Vagina (tissue), 2 donors: ENCODE results near the gene PBX1. TPM values are rescaled to one million over a fixed set of nuclear protein-coding genes. Genes with fewer than 3 reads are reported as not detected.
A peak's percentile ranks its signal among the peaks of the same experiment; 100 is the strongest.
"Not testable (repeated sequence)": the region's sequence is repeated elsewhere in the genome, so short reads cannot be mapped to it uniquely, and the experiment has no call there.

Experiments used
- DNase-seq, 2 donors: peaks; one replicate each; pipeline ENCODE4 v3.0.0-alpha.2; 2017; ENCODE audit errors: extremely low spot score in 2 of 2
- H3K27ac ChIP-seq: fragments of 200-600 bp; sonication (generic); one replicate; pipeline ENCODE4 v1.5.1; 2019
- H3K27me3 ChIP-seq: fragments of 200-600 bp; sonication (generic); one replicate; pipeline ENCODE4 v1.5.1; 2019
- H3K36me3 ChIP-seq, 2 donors: fragments of 200-600 bp; sonication (generic); one replicate each; pipeline ENCODE4 v1.5.1; 2017 to 2019
- H3K4me1 ChIP-seq: fragments of 200-600 bp; sonication (generic); one replicate; pipeline ENCODE4 v1.5.1; 2019
- H3K4me3 ChIP-seq, 2 donors: fragments of 200-600 bp; sonication (generic); 1 replicate in 1 of 2; 2 replicates in 1 of 2; pipeline ENCODE4 v1.5.1; 2016 to 2019
- H3K9me3 ChIP-seq: fragments of 200-600 bp; sonication (generic); one replicate; pipeline ENCODE4 v1.5.1; 2019
- CTCF ChIP-seq, 3 experiments: fragments of 450-650 bp in 2 of 3; fragments of 200-600 bp in 1 of 3; sonication (generic) in 1 of 3; IDR thresholded peaks; one replicate each; pipeline ENCODE4 v1.5.1; 2017 to 2019; ENCODE audit warnings: antibody characterized with exemption in 3 of 3, mild to moderate bottlenecking in 2 of 3, moderate library complexity in 2 of 3
- POLR2A ChIP-seq, 2 donors: fragments of 450-650 bp; IDR thresholded peaks; one replicate each; pipeline ENCODE4 v1.6.1; 2017; ENCODE audit warnings: antibody characterized with exemption in 2 of 2, mild to moderate bottlenecking in 2 of 2, moderate library complexity in 2 of 2
- POLR2AphosphoS5 ChIP-seq, 2 donors: sonication (generic); formaldehyde crosslinking; IDR thresholded peaks; one replicate each; pipeline ENCODE4 v1.9.0; 2017; ENCODE audit warnings: antibody characterized with exemption in 2 of 2, mild to moderate bottlenecking in 2 of 2, low read depth in 1 of 2; ENCODE audit not compliant: insufficient read depth in 1 of 2
- intact Hi-C: fragments of 100-400 bp; cut with DNase I; formaldehyde crosslinking; loops from one replicate; pipeline ENCODE4 v1.15.1; 2023
- total RNA-seq: library from RNA; depleted of rRNA; stranded (reverse); fragments of >200 nt; gene quantifications from one replicate; pipeline ENCODE4 v1.2.3, GENCODE V29; 2016

PBX1 gene
- total RNA-seq, 1 donor from 2014 or later: 69.0 TPM

- H3K4me1 ChIP-seq: peaks cover 100% of the 10 kb centered on the region
- no peak overlapping the region for H3K4me3 ChIP-seq
- no peaks in the 10 kb centered on the region for H3K36me3 ChIP-seq
- intact Hi-C loops: no loop called here
- H3K27ac ChIP-seq: peak overlapping the region; percentile 13
- DNase-seq: no peak
- H3K9me3 ChIP-seq: no peaks in the 10 kb centered on the region
- H3K27me3 ChIP-seq: no peaks in the 10 kb centered on the region
- TF ChIP-seq POLR2AphosphoS5 (IDR thresholded peaks at IDR 0.05; ENCODE audit: insufficient read depth in 1 of 2, low read depth in 1 of 2): peak in 1 of 2 donors; percentile 33
- TF ChIP-seq CTCF (IDR thresholded peaks at IDR 0.05): no peak
Measured at GRCh38 chr1:164647211-164647610, 88.2 kb downstream of the PBX1 start.

DNA sequence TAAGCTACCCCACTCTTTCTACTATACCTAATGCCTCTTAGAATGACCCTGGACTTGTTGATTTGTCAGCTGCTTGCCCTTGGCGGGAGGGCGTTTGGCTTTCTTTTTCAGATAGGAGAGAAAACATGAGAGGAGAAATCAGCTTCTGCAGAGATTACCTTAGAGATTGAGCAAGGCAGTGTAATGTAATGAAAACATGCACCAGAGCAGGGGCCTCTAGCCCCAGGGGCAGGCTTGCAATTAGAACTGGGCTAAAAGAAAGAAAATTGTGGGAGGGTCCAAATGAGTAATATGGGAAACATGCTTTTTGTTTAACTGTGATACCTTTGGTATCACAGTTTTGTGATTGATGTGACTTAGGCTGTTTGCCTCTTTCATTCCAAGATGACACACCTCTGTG is 89.7 kb downstream of the PBX1 start:
- Histone ChIP-seq H3K36me3 (no peaks in the 10 kb centered on the region), H3K27ac (peak overlapping the region; percentile 13), H3K4me1 (peaks cover 95% of the 10 kb centered on the region), H3K9me3 (no peaks in the 10 kb centered on the region), H3K27me3 (no peaks in the 10 kb centered on the region), H3K4me3 (no peak overlapping the region)
- TF ChIP-seq POLR2AphosphoS5 (IDR thresholded peaks at IDR 0.05; ENCODE audit: insufficient read depth in 1 of 2, low read depth in 1 of 2) (no peak), CTCF (IDR thresholded peaks at IDR 0.05) (no peak), POLR2A (IDR thresholded peaks at IDR 0.05) (no peak)
- intact Hi-C loops: no loop called here
- DNase-seq: no peak

DNA sequence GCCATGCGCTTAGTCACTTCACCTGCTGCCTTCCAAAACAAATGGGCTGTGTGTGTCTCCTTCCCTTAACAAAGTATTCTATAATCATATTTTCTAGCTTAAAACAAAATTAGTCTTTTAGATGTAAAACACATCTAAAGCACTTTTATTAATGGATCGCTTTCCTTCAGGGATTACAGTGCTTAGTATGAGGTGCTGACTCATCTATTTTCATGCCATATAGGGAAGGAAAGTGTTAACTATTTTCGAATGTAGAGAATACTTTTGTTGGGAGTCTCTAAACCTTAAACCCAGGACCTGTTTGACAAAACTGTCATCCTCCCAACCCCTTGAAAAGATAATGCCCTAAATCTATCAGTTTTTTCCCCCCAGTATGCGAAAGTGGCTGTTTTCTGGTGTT is 90.2 kb downstream of the PBX1 start:
- H3K4me3 ChIP-seq: no peak overlapping the region
- TF ChIP-seq CTCF (IDR thresholded peaks at IDR 0.05) (no peak), POLR2A (IDR thresholded peaks at IDR 0.05) (no peak), POLR2AphosphoS5 (IDR thresholded peaks at IDR 0.05; ENCODE audit: insufficient read depth in 1 of 2, low read depth in 1 of 2) (no peak)
- DNase-seq: no peak
- peaks cover 95% of the 10 kb centered on the region for H3K4me1 ChIP-seq
- no peaks in the 10 kb centered on the region for H3K36me3 ChIP-seq
- H3K9me3 ChIP-seq: no peaks in the 10 kb centered on the region
- no peaks in the 10 kb centered on the region for H3K27me3 ChIP-seq
- intact Hi-C loops: no loop called here
- peak overlapping the region; percentile 13 for H3K27ac ChIP-seq

DNA sequence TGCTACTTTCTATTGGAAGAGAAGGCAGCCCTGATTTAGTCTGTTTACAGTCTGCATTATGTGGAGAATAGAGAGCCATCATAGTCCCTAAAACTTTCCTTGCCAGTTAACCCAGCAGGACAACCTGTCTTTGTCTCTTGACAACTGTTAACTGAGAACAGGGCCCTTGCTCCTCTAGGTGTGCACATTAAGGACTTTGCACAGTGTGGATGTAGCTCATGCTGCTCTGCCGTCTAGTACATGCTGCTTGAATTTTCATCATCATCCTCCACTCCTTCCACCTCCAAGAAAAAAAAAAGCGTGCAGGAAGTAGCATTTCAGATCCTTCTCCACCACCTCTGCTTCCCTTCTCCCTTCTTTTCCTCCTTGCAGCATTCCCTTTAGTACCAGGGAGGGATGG is 91.5 kb downstream of the PBX1 start:
- H3K36me3 ChIP-seq: no peaks in the 10 kb centered on the region
- intact Hi-C loops: no loop called here
- TF ChIP-seq CTCF (IDR thresholded peaks at IDR 0.05) (no peak), POLR2AphosphoS5 (IDR thresholded peaks at IDR 0.05; ENCODE audit: insufficient read depth in 1 of 2, low read depth in 1 of 2) (no peak), POLR2A (IDR thresholded peaks at IDR 0.05) (no peak)
- no peak overlapping the region for H3K4me3 ChIP-seq
- no peaks in the 10 kb centered on the region for H3K9me3 ChIP-seq
- H3K27me3 ChIP-seq: no peaks in the 10 kb centered on the region
- H3K4me1 ChIP-seq: peaks cover 84% of the 10 kb centered on the region
- peak overlapping the region; percentile 51 for H3K27ac ChIP-seq
- no peak for DNase-seq

GRCh38 chr1:164651351-164651951 is 92.5 kb downstream of the PBX1 start:
- Histone ChIP-seq H3K9me3 (no peaks in the 10 kb centered on the region), H3K4me3 (peak overlapping the region in 1 of 2 donors; percentile 14), H3K4me1 (peaks cover 75% of the 10 kb centered on the region), H3K27ac (peak overlapping the region; percentile 51), H3K27me3 (no peaks in the 10 kb centered on the region), H3K36me3 (no peaks in the 10 kb centered on the region)
- peak in 1 of 2 donors; percentile 67 for TF ChIP-seq POLR2AphosphoS5 (IDR thresholded peaks at IDR 0.05; ENCODE audit: insufficient read depth in 1 of 2, low read depth in 1 of 2)
- no peak for TF ChIP-seq POLR2A (IDR thresholded peaks at IDR 0.05)
- TF ChIP-seq CTCF (IDR thresholded peaks at IDR 0.05): no peak
- no peak for DNase-seq
- intact Hi-C loops: no loop called here

DNA sequence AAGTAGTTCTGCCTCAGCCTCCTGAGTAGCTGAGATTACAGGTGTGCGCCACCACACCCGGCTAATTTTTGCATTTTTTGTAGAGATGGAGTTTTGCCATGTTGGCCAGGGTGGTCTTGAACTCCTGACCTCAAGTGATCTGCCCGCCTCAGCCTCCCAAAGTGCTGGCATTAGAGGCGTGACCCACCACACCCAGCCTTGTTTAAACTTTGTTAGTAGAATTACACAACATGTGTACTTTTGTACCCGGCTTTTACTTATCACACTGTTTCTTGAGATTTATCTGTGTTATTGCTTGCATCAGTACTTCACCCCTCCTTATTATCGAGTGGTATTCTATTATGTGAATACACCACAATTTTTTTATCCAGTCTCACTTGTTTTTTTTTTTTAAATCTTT is 94.0 kb downstream of the PBX1 start:
- H3K9me3 ChIP-seq, H3K4me3 ChIP-seq, H3K27me3 ChIP-seq, intact Hi-C loops, DNase-seq, H3K36me3 ChIP-seq: not testable (repeated sequence)
- H3K4me1 ChIP-seq: peaks cover 71% of the 10 kb centered on the region
- peak overlapping the region; percentile 22 for H3K27ac ChIP-seq
